Neural progenitor cell (in vitro differentiated cells): Measurements from ENCODE around the gene POU6F2. TPM values are rescaled to one million over a fixed set of nuclear protein-coding genes. Genes with fewer than 3 reads are reported as not detected.
"Not testable (repeated sequence)": the region's sequence is repeated elsewhere in the genome, so short reads cannot be mapped to it uniquely, and the experiment has no call there.

Experiments used
- DNase-seq: peaks from one replicate; pipeline ENCODE4 v3.0.0-alpha.2; 2016; ENCODE audit warnings: low spot score
- H2AFZ ChIP-seq: fragments of 200-600 bp; sonication (generic); replicated peaks from 2 replicates; pipeline ENCODE4 v1.6.1; 2016; ENCODE audit warnings: antibody characterized with exemption
- H3F3A ChIP-seq: fragments of 200-600 bp; sonication (generic); 2 replicates; pipeline ENCODE4 v1.6.1; 2016; ENCODE audit warnings: antibody characterized with exemption, low read depth
- H3K27ac ChIP-seq: fragments of 200-600 bp; sonication (generic); 2 replicates; pipeline ENCODE4 v1.5.1; 2016; ENCODE audit warnings: mild to moderate bottlenecking
- H3K27me3 ChIP-seq: fragments of 200-600 bp; sonication (generic); 2 replicates; pipeline ENCODE4 v1.6.1; 2016; ENCODE audit warnings: mild to moderate bottlenecking, moderate library complexity
- H3K36me3 ChIP-seq: fragments of 200-600 bp; sonication (generic); 2 replicates; pipeline ENCODE4 v1.5.1; 2016
- H3K4me1 ChIP-seq: fragments of 200-600 bp; sonication (generic); 2 replicates; pipeline ENCODE4 v1.6.1; 2016; ENCODE audit warnings: mixed run types
- H3K4me2 ChIP-seq: fragments of 200-600 bp; sonication (generic); 2 replicates; pipeline ENCODE4 v1.6.1; 2016
- H3K4me3 ChIP-seq: fragments of 200-600 bp; sonication (generic); 2 replicates; pipeline ENCODE4 v1.5.1; 2016
- H3K79me2 ChIP-seq: fragments of 200-600 bp; sonication (generic); 2 replicates; pipeline ENCODE4 v1.6.1; 2016; ENCODE audit warnings: low read depth
- H3K9ac ChIP-seq: fragments of 200-600 bp; sonication (generic); 2 replicates; pipeline ENCODE4 v1.6.1; 2016
- H3K9me3 ChIP-seq: fragments of 200-600 bp; sonication (generic); 2 replicates; pipeline ENCODE4 v1.5.1; 2016; ENCODE audit warnings: low read depth
- H4K20me1 ChIP-seq: fragments of 200-600 bp; sonication (generic); 2 replicates; pipeline ENCODE4 v1.6.1; 2016; ENCODE audit warnings: low read depth
- H3K27ac Mint-ChIP-seq: 3 replicates; pipeline ENCODE4 v1.8.0; 2021; ENCODE audit warnings: mixed read lengths
- H3K27me3 Mint-ChIP-seq: 2 replicates; pipeline ENCODE4 v1.8.0; 2022; ENCODE audit warnings: low read depth, mild to moderate bottlenecking, inconsistent platforms, moderate library complexity, mixed read lengths; ENCODE audit not compliant: insufficient read depth
- H3K36me3 Mint-ChIP-seq: 3 replicates; pipeline ENCODE4 v1.8.0; 2021; ENCODE audit warnings: mixed read lengths
- H3K4me1 Mint-ChIP-seq: 3 replicates; pipeline ENCODE4 v1.8.0; 2021; ENCODE audit warnings: mixed read lengths
- H3K4me3 Mint-ChIP-seq: 3 replicates; pipeline ENCODE4 v1.8.0; 2021; ENCODE audit warnings: mild to moderate bottlenecking, moderate library complexity, mixed read lengths
- H3K9me3 Mint-ChIP-seq: 3 replicates; pipeline ENCODE4 v1.8.0; 2020; ENCODE audit warnings: mixed read lengths
- EZH2 ChIP-seq: fragments of 200-600 bp; sonication (generic); IDR thresholded peaks from 2 replicates; pipeline ENCODE4 v1.6.1; 2017; ENCODE audit warnings: antibody characterized with exemption, mild to moderate bottlenecking, moderate library complexity
- EZH2phosphoT487 ChIP-seq: fragments of 200-600 bp; sonication (generic); IDR thresholded peaks from 2 replicates; pipeline ENCODE4 v1.6.1; 2017; ENCODE audit warnings: antibody characterized with exemption
- total RNA-seq: library from RNA; depleted of rRNA; stranded (reverse); fragments of >200 nt; gene quantifications from 2 replicates; pipeline ENCODE4 v1.2.3, GENCODE V29; 2015; ENCODE audit warnings: low replicate concordance
- TF ChIP-seq, protein P1 (sequence below): fragments of 200-600 bp; sonication (generic); IDR thresholded peaks from 2 replicates; pipeline ENCODE4 v1.5.1; 2017; ENCODE audit warnings: antibody characterized with exemption, mild to moderate bottlenecking

Gene POU6F2
- total RNA-seq, 1 donor from 2014 or later: 3.4 TPM

DNA sequence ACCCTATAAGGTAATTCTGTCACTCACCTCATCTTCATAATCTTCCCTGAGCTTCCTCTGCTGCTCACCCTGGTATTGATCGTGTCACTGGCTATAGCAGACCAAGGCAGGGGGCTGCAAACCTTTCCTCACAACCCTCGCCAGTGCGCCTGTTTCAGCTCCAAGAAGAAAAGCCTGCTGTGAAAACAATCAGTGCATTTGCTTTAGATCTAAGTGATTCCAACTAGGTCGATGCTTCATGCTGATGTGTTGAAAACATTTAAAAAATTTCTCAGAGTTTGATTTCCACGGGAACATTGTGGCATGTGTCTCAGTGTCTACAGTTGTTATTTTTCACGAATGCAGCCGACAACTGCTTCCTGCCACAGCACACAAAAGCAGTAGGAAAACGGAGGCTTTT, 27.3 kb downstream of the POU6F2 start:
- peaks cover 20% of the 10 kb centered on the region for H3K4me1 Mint-ChIP-seq
- Histone ChIP-seq H2AFZ (peak overlapping the region; percentile 18), H3F3A (peaks cover 3% of the 10 kb centered on the region), H3K4me2 (peak overlapping the region; percentile 6), H4K20me1 (no peaks in the 10 kb centered on the region), H3K27me3 (no peaks in the 10 kb centered on the region), H3K36me3 (no peaks in the 10 kb centered on the region), H3K4me3 (no peak overlapping the region), H3K9me3 (no peaks in the 10 kb centered on the region), H3K4me1 (peaks cover 17% of the 10 kb centered on the region), H3K9ac (no peak overlapping the region), H3K79me2 (no peaks in the 10 kb centered on the region), H3K27ac (no peak overlapping the region)
- TF ChIP-seq EZH2phosphoT487 (no peak), EZH2 (no peak)
- TF ChIP-seq, protein P1, sequence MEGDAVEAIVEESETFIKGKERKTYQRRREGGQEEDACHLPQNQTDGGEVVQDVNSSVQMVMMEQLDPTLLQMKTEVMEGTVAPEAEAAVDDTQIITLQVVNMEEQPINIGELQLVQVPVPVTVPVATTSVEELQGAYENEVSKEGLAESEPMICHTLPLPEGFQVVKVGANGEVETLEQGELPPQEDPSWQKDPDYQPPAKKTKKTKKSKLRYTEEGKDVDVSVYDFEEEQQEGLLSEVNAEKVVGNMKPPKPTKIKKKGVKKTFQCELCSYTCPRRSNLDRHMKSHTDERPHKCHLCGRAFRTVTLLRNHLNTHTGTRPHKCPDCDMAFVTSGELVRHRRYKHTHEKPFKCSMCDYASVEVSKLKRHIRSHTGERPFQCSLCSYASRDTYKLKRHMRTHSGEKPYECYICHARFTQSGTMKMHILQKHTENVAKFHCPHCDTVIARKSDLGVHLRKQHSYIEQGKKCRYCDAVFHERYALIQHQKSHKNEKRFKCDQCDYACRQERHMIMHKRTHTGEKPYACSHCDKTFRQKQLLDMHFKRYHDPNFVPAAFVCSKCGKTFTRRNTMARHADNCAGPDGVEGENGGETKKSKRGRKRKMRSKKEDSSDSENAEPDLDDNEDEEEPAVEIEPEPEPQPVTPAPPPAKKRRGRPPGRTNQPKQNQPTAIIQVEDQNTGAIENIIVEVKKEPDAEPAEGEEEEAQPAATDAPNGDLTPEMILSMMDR: no peak
- peak overlapping the region; percentile 92 for H3K27ac Mint-ChIP-seq
- no peaks in the 10 kb centered on the region for H3K9me3 Mint-ChIP-seq
- H3K4me3 Mint-ChIP-seq: peak overlapping the region; percentile 24
- DNase-seq: peak; percentile 23
- no peaks in the 10 kb centered on the region for H3K27me3 Mint-ChIP-seq
- no peaks in the 10 kb centered on the region for H3K36me3 Mint-ChIP-seq

DNA sequence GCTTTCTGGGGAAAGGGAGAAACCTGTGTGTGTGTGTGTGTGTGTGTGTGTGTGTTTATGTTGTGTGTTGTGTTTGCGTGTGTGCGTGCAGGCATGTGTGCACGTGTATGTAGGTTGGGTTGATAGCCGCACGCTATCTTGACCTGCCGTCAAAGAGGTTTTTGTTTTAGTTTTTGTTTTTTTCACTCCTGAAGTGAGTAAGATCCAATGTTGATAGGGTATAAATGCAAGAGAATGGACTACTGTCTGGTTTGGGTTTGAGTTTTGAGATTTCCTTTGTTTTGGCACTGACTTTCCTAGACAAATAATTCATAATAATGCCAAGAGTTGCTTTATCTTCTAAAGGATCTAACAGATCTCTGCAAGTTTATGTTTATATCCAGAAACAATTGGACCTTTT, 27.8 kb downstream of the POU6F2 start:
- no peaks in the 10 kb centered on the region for H3K36me3 ChIP-seq
- H3K9ac ChIP-seq: no peak overlapping the region
- TF ChIP-seq EZH2phosphoT487: no peak
- TF ChIP-seq, protein P1: no peak
- TF ChIP-seq EZH2: no peak
- H3K79me2 ChIP-seq: no peaks in the 10 kb centered on the region
- Mint-ChIP-seq H3K4me3 (peak overlapping the region; percentile 24), H3K36me3 (no peaks in the 10 kb centered on the region), H3K9me3 (no peaks in the 10 kb centered on the region), H3K27me3 (no peaks in the 10 kb centered on the region), H3K27ac (peak overlapping the region; percentile 92), H3K4me1 (peaks cover 20% of the 10 kb centered on the region)
- H3K4me3 ChIP-seq: no peak overlapping the region
- H2AFZ ChIP-seq: peak overlapping the region; percentile 18
- H3K27ac ChIP-seq: no peak overlapping the region
- H4K20me1 ChIP-seq: no peaks in the 10 kb centered on the region
- DNase-seq: no peak
- peaks cover 3% of the 10 kb centered on the region for H3F3A ChIP-seq
- no peaks in the 10 kb centered on the region for H3K27me3 ChIP-seq
- H3K4me2 ChIP-seq: no peak overlapping the region
- H3K4me1 ChIP-seq: peaks cover 17% of the 10 kb centered on the region
- no peaks in the 10 kb centered on the region for H3K9me3 ChIP-seq

DNA sequence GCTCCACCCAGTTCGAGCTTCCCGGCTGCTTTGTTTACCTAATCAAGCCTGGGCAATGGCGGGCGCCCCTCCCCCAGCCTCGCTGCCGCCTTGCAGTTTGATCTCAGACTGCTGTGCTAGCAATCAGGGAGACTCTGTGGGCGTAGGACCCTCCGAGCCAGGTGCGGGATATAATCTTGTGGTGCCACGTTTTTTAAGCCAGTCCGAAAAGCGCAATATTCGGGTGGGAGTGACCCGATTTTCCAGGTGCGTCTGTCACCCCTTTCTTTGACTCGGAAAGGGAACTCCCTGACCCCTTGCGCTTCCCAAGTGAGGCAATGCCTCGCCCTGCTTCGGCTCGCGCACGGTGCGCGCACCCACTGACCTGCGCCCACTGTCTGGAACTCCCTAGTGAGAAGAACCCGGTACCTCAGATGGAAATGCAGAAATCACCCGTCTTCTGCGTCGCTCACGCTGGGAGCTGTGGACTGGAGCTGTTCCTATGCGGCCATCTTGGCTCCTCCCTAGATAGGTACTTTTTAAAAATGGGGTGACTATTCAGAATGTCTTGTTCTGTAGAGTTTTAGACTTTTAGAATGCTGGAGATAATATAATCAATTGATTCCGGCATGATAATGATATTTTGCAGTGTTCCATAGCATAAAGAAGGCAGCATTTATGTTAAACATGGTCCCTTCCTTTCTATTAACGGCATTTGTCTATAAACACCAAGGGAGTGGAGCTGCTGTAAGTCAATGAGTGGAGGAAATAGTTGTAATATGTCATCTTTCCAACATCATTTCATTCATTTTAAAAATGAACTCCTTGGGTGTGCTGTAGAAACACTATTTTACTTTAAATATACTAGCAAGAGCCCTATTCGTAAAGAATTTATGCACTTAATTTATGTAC, 35.6 kb downstream of the POU6F2 start:
- not testable (repeated sequence) for H3K4me1 ChIP-seq, H3K79me2 ChIP-seq, H4K20me1 ChIP-seq, H3K9me3 ChIP-seq, H3K27me3 Mint-ChIP-seq, H3K36me3 ChIP-seq, H3K9ac ChIP-seq, H3K36me3 Mint-ChIP-seq, H3K9me3 Mint-ChIP-seq, DNase-seq, H3K27ac ChIP-seq, H3K4me3 Mint-ChIP-seq, H3K4me1 Mint-ChIP-seq, H3K27me3 ChIP-seq
- H3K4me3 ChIP-seq: peak overlapping the region; percentile 37
- peak overlapping the region; percentile 74 for H3K27ac Mint-ChIP-seq
- H3K4me2 ChIP-seq: peak overlapping the region; percentile 59
- peaks cover 12% of the 10 kb centered on the region for H3F3A ChIP-seq
- H2AFZ ChIP-seq: peak overlapping the region; percentile 14

DNA sequence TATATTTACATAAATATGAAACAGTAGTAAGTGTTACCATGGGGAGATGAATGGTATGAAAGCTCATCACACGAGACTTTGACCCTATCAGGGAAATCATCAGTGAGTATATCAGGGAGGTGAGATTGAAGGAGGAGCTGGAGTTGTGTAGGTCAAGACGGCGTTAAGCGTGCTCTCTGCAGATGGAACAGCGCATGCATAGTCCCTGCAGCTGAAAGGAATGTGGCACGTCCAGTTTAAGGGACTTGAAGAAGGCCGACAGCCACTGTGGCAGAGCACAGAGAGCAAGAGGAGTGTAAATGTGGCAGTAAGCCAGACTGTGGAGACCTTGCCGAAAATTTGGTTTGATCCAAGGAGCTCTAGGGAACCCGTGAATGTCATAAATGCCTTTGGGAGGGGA, 38.9 kb downstream of the POU6F2 start:
- no peak overlapping the region for H3K4me2 ChIP-seq
- Mint-ChIP-seq H3K36me3 (no peaks in the 10 kb centered on the region), H3K4me3 (no peak overlapping the region), H3K9me3 (peaks cover 4% of the 10 kb centered on the region), H3K27me3 (no peaks in the 10 kb centered on the region), H3K4me1 (peaks cover 4% of the 10 kb centered on the region), H3K27ac (no peak overlapping the region)
- H3K4me1 ChIP-seq: no peaks in the 10 kb centered on the region
- H3K4me3 ChIP-seq: no peak overlapping the region
- H3K27ac ChIP-seq: no peak overlapping the region
- TF ChIP-seq EZH2phosphoT487 (no peak), EZH2 (no peak)
- TF ChIP-seq, protein P1: no peak
- H4K20me1 ChIP-seq: no peaks in the 10 kb centered on the region
- no peak for DNase-seq
- H2AFZ ChIP-seq: no peak overlapping the region
- no peaks in the 10 kb centered on the region for H3K9me3 ChIP-seq
- H3K9ac ChIP-seq: no peak overlapping the region
- H3K36me3 ChIP-seq: no peaks in the 10 kb centered on the region
- no peaks in the 10 kb centered on the region for H3K27me3 ChIP-seq
- no peaks in the 10 kb centered on the region for H3K79me2 ChIP-seq
- peaks cover 12% of the 10 kb centered on the region for H3F3A ChIP-seq
